GM13976 (cell line): ENCODE data around the gene KRTAP1-4.

ENCODE experiments used
- DNase-seq: peaks from one replicate; pipeline ENCODE4 v3.0.0; 2012; ENCODE audit warnings: low spot score
- in situ Hi-C: fragments of 300-500 bp; cut with MboI; formaldehyde crosslinking; loops from one replicate; pipeline ENCODE4 v1.12.0; 2022; ENCODE audit warnings: low sequenced_read_pairs, mixed read lengths, inconsistent platforms; ENCODE audit not compliant: unreplicated experiment
- TF ChIP-seq, protein P1 (sequence below): IDR thresholded peaks from 2 replicates; pipeline ENCODE4 v1.5.1; 2012; ENCODE audit warnings: borderline replicate concordance, mild to moderate bottlenecking; ENCODE audit not compliant: insufficient read depth; ENCODE audit errors: extremely low read depth, missing control alignments, control extremely low read depth

KRTAP1-4 gene

DNA sequence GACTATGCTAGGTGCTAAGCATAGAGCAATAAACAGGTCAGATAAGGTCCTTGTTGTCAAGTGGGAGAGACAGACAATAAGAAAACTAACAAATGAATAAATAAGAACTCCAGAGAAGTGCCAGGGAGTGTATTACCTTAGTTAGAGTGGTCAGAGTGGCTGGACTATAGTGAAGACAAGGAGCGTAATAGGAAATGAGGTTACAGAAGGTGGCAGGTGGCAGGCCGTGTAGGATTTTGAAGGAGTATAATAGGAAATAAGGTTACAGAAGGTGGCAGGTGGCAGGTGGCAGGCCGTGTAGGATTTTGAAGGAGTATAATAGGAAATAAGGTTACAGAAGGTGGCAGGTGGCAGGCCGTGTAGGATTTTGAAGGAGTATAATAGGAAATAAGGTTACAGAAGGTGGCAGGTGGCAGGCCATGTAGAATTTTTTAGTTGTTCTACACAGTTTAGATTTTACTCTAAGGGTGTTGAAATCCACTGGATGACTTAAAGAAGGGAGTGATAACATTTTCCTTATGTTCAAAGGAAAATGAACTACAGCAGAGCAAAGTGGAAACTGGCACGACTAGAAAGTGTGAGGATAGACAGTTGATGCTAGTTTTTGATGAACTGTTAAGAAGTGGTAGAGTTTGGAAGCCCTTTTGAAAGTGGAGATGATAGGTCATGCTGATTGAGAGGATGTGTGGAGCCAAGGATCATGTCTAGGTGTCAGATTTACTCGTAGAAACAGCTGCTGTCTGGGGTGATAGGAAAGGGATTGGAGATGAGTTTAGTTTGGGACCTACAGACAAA, 17.5 kb downstream of the KRTAP1-4 start:
- in situ Hi-C loops: no loop called here
- TF ChIP-seq, protein P1, sequence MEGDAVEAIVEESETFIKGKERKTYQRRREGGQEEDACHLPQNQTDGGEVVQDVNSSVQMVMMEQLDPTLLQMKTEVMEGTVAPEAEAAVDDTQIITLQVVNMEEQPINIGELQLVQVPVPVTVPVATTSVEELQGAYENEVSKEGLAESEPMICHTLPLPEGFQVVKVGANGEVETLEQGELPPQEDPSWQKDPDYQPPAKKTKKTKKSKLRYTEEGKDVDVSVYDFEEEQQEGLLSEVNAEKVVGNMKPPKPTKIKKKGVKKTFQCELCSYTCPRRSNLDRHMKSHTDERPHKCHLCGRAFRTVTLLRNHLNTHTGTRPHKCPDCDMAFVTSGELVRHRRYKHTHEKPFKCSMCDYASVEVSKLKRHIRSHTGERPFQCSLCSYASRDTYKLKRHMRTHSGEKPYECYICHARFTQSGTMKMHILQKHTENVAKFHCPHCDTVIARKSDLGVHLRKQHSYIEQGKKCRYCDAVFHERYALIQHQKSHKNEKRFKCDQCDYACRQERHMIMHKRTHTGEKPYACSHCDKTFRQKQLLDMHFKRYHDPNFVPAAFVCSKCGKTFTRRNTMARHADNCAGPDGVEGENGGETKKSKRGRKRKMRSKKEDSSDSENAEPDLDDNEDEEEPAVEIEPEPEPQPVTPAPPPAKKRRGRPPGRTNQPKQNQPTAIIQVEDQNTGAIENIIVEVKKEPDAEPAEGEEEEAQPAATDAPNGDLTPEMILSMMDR: no peak
- DNase-seq: no peak

DNA sequence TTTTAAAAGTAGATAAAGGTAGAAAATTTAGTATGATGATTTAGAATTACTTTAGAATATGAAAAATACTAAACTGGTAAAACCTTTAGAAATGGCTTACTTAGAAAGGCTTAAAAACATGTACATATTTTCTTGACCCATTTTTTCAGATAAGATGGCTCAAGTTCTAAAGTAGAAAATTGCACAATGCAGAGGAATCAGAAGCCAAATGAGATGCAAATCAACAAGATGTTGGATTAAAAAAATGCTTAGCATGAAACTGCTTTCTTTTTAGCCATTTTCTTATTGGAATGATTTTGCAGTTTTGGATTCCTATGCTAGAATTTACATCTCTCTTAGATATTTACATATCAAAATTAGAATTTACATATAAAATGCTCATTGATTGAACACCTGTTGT, 19.6 kb downstream of the KRTAP1-4 start:
- DNase-seq: no peak
- in situ Hi-C loops: no loop called here
- TF ChIP-seq, protein P1: no peak

DNA sequence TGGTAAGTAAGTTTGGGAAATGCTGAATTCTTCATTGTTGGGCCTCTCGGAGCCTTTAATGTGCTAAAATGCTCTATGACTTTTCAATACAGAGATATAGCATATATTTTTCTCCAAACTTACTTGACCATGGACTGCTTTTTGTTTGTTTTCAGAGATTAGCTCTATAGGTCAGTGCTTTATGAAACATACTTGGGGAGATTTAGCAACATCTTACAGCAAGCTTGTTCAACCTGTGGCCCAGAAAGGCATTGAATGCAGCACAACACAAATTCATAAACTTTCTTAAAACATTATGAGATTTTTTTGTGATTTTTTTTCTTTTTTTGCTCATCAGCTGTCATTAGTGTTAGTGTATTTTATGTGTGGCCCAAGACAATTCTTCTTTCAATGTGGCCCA, 20.1 kb downstream of the KRTAP1-4 start:
- no peak for DNase-seq
- TF ChIP-seq, protein P1: no peak
- in situ Hi-C loops: no loop called here

DNA sequence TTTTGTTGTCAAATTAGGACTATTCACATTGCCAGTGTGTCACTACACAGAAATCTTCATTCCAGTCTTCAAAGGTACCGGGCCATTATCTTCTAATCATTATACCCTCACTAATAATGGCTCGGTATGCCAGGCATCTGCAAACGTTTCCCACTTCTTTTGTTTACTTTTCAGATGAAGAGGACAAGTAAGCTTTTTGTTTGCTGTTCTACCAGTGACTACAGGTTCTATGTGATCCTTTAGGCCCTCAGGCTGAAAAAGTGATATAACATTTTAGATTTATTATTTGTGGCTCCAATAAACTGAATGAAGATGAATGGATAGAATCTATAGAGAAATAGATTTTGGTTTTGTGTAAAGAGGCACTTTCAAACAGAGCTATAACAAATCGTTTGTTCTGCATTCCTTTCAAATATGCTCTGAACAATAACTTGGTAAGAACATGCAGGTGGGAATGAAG, 20.7 kb downstream of the KRTAP1-4 start:
- in situ Hi-C loops: no loop called here
- TF ChIP-seq, protein P1: no peak

DNA sequence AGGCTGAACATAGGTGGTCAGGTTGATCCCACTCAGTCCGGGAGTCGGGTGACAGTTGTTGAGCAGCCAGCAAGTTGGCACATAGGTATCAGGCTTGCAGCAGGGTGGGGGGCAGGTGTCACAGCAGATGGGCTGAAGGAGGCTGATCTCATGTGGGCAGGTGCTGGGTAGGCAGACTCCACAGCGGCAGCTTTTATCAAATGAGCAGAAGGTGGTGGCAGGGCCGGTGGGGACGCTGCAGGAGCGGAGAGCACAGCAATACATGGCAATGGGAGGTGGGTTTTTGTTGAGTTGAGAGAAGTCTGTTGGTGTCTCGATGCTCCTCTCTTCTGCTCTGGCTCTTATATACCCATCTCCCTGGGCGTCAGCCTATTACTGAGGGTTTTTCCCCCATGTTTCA, 21.2 kb downstream of the KRTAP1-4 start, which contains the start of gene KRTAP3-1:
Gene KRTAP3-1 (minus strand): TSS at position 318 of the 400 bp plus-strand sequence. CDS start 54 bp downstream, at position 264.
- DNase-seq: no peak
- TF ChIP-seq, protein P1: no peak
- in situ Hi-C loops: no loop called here

More for the DNA sequence above, 20.7 kb downstream of the KRTAP1-4 start:
- no peak for DNase-seq

DNA sequence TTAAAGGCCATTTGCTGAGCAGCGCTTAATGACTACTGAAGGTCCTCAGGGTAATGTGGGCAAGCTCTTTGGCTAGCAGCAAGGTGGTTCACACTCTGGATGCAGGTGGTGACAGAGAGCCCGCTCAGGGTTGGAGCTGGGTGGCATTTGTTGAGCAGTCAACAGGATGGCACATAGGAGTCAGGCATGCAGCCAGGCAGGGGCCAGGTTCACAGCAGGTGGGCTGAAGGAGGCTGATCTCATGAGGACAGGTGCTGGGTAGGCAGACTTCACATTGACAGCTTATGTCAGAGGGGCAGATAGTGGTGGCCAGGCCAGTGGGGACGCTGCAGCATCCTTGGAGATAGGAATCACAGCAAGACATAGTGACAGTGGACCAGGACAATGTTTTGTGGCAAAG, 25.6 kb downstream of the KRTAP1-4 start:
- TF ChIP-seq, protein P1: no peak
- DNase-seq: no peak
- in situ Hi-C loops: no loop called here

DNA sequence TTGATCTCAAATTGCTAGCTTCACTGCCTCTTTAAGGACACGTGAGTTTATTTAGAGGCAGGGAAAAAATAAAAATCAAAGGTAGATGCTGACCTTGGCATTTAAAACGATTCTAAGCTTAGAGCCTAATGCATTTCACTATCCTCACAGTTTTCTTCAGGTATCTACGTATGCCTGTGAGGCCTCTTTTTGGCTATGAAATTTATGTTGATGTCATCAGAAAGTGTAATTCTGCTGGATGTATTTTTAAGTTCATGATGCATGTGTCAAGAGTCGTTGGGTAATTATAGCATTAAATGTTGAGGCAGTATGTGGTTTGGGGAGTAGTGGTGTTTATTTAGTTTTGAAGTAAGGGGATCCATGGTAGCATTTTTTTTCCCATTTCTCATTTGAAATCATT, 26.1 kb downstream of the KRTAP1-4 start:
- DNase-seq: no peak
- TF ChIP-seq, protein P1: no peak
- in situ Hi-C loops: no loop called here
